ENCODE results near the gene FGD2.

Gene FGD2

GRCh38 chr6:36997811-36998722 is 7.4 kb upstream of the FGD2 start:
- DNase-seq: no peak
- no peaks in the 10 kb centered on the region for H3K27me3 ChIP-seq (ENCODE audit: insufficient read depth, low read depth, severe bottlenecking)
- H3K4me3 ChIP-seq (ENCODE audit: low read depth, low read length): no peak overlapping the region
- no peaks in the 10 kb centered on the region for H3K36me3 ChIP-seq
- TF ChIP-seq CTCF (IDR thresholded peaks at IDR 0.05; ENCODE audit: low read depth, low read length): no peak
- no peak overlapping the region for H3K27ac ChIP-seq
- no peaks in the 10 kb centered on the region for H3K9me3 ChIP-seq (ENCODE audit: severe bottlenecking)

DNA sequence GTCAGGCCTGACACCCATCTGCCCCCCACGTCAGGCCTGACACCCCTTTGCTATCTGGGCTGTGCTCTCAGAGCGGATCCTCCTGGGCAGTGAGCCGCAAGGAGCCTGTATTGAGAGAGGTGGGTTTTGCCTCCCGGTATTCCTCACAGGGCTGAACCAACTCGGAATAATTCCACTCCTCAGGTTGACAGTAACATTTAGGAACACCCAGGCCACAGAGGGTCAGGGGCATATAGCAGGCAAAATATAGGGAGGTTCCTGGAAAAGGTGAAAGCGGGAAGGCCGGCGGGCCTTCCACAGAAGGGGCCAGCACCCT is 6.8 kb upstream of the FGD2 start:
- Histone ChIP-seq H3K27me3 (ENCODE audit: insufficient read depth, low read depth, severe bottlenecking) (no peaks in the 10 kb centered on the region), H3K27ac (no peak overlapping the region), H3K9me3 (ENCODE audit: severe bottlenecking) (no peaks in the 10 kb centered on the region), H3K4me3 (ENCODE audit: low read depth, low read length) (no peak overlapping the region), H3K36me3 (no peaks in the 10 kb centered on the region)
- DNase-seq: no peak
- TF ChIP-seq CTCF (IDR thresholded peaks at IDR 0.05; ENCODE audit: low read depth, low read length): no peak

DNA sequence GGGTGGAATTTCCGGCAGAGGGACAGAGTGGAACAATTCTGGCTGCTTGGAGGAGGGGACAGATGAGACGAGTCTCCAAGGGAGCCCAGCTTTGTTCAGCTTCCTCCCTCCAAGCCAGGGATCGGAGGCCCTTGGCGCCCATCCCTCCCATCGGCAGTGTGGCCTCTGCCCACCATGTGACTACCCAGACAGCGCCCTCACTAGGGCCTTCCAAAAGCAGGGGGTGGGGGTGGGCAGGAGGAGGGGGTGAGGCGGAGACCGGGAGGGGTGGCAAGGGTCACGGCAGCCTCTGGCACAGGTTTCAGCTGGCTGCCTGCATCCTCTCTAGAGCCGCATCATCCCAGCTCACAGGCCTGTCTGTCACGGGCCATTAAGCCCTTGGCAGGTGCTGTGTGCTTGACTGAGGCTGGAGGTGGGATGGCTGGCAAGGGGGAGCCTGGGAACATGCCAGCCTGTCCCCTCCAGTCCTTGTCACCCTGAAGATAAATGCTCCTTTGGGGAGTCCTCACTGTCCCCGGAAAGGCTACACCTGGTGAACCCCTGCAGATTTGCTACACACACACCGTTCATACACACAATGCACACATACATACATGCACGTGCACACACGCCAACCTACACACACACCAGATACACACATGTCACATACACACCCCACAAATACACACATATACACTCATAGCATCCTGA is 6.2 kb upstream of the FGD2 start:
- H3K9me3 ChIP-seq (ENCODE audit: severe bottlenecking): no peaks in the 10 kb centered on the region

GRCh38 chr6:36999751-37000125 is 5.7 kb upstream of the FGD2 start:
- Histone ChIP-seq H3K36me3 (no peaks in the 10 kb centered on the region), H3K27me3 (ENCODE audit: insufficient read depth, low read depth, severe bottlenecking) (no peaks in the 10 kb centered on the region)
- no peak for TF ChIP-seq CTCF (IDR thresholded peaks at IDR 0.05; ENCODE audit: low read depth, low read length)

More for the DNA sequence above, 6.2 kb upstream of the FGD2 start:
- H3K4me3 ChIP-seq (ENCODE audit: low read depth, low read length): no peak overlapping the region
- H3K27ac ChIP-seq: no peak overlapping the region
- no peak for DNase-seq
- H3K27me3 ChIP-seq (ENCODE audit: insufficient read depth, low read depth, severe bottlenecking): no peaks in the 10 kb centered on the region
- TF ChIP-seq CTCF (IDR thresholded peaks at IDR 0.05; ENCODE audit: low read depth, low read length): no peak
- H3K36me3 ChIP-seq: no peaks in the 10 kb centered on the region

GRCh38 chr6:37004044-37004980 is 1.1 kb upstream of the FGD2 start:
- H3K27me3 ChIP-seq (ENCODE audit: insufficient read depth, low read depth, severe bottlenecking): no peaks in the 10 kb centered on the region
- DNase-seq: no peak
- no peak for TF ChIP-seq CTCF (IDR thresholded peaks at IDR 0.05; ENCODE audit: low read depth, low read length)
- no peak overlapping the region for H3K27ac ChIP-seq
- no peak overlapping the region for H3K4me3 ChIP-seq (ENCODE audit: low read depth, low read length)
- no peaks in the 10 kb centered on the region for H3K36me3 ChIP-seq
- no peaks in the 10 kb centered on the region for H3K9me3 ChIP-seq (ENCODE audit: severe bottlenecking)

More at GRCh38 chr6:36999751-37000125, 5.7 kb upstream of the FGD2 start:
- no peak for DNase-seq
- no peak overlapping the region for H3K27ac ChIP-seq
- no peaks in the 10 kb centered on the region for H3K9me3 ChIP-seq (ENCODE audit: severe bottlenecking)
- no peak overlapping the region for H3K4me3 ChIP-seq (ENCODE audit: low read depth, low read length)
